Activated CD4-positive, alpha-beta T cell treated with anti-CD3 and anti-CD28 coated beads, Interleukin-2, amount 50 U/mL, for 1 hour (primary cell): Measurements from ENCODE around the gene MFN2.

Experiments used
- DNase-seq: peaks from one replicate; pipeline ENCODE4 v3.0.0-alpha.2; 2020

Gene MFN2

GRCh38 chr1:12052997-12053686 is 72.9 kb downstream of the MFN2 start:
- no peak for DNase-seq

GRCh38 chr1:12053752-12054548 is 73.7 kb downstream of the MFN2 start:
- no peak for DNase-seq

GRCh38 chr1:12055259-12055658 is 75.0 kb downstream of the MFN2 start:
- DNase-seq, result no peak

DNA sequence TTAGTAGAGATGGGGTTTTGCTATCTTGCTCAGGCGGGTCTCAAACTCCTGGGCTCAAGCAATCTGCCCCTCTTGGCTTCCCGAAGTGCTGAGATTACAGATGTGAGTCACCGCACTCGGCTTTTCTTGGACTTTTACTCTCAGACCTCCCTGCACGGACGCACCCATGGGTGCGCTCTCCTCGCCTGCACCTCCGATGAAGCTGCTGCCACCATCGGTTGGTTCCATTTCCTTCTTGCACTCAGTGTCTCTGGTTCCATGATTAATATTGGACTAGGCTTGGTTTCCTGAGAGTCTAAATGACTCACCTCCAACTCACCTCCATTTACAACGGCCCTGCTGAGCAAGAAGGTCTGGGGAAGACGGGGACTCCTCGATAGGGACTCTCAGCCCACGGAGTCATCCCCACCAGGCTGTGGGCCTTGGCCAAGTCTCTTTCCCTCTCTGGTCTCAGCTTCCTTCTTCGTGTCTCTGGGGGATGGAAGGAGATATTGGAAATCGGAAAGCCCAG is 76.1 kb downstream of the MFN2 start:
- DNase-seq, result no peak

GRCh38 chr1:12057382-12057781 is 77.1 kb downstream of the MFN2 start:
- DNase-seq, result no peak

DNA sequence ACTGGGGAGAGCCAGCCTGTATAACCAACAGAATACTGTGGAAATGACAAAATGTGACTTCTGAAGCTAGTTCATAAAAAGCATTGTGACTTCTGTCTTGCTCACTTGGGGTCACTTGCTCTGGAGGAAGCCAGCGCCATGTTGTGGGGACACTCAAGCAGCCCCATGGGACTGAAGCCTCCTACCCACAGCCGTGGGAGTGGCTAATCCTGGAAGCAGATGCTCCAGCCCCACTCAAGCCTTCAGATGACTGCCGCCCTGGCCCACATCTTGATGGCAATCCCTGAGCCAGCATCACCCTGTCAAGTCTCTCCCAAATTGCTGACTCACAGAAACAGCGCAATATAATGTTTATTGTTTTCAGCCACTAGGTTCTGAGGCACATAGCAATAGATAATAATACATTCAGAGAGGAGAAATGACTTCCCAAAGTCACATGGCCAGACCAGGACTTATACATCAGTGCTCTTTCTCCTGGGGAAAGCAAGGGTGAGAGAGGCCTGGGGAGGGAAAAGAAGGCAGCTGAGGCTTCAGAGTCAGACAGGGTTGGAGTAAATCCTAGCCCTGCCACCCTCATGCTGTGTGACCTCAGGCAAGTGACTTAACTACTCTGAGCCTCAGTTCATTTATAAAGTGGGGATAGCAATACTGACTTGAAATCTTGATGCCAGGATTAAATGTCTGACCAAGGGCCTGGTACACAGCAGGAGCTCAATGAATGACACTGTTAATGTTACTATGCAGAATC is 77.9 kb downstream of the MFN2 start:
- no peak for DNase-seq

GRCh38 chr1:12059226-12059625 is 79.0 kb downstream of the MFN2 start:
- DNase-seq, result no peak

- no peak for DNase-seq
Observed at GRCh38 chr1:12059722-12060464, 79.6 kb downstream of the MFN2 start.

GRCh38 chr1:12060500-12060899 is 80.3 kb downstream of the MFN2 start:
- DNase-seq, result no peak
